Stomach (tissue), 9 donors: ENCODE data around the gene STK17B. TPM values are rescaled to one million over a fixed set of nuclear protein-coding genes. Genes with fewer than 3 reads are reported as not detected.
A peak's percentile ranks its signal among the peaks of the same experiment; 100 is the strongest.

Experiments
- DNase-seq, 2 donors: peaks; one replicate each; pipeline versions ENCODE4 v3.0.0 to v3.0.0-alpha.2; 2013 to 2019
- H3K27ac ChIP-seq, 5 donors: fragments of 200-600 bp in 4 of 5; sonication (generic) in 4 of 5; one replicate each; pipeline ENCODE4 v1.5.1; 2013 to 2019; ENCODE audit warnings: mild to moderate bottlenecking in 1 of 5, moderate library complexity in 1 of 5
- H3K27me3 ChIP-seq, 3 donors: fragments of 200-600 bp; sonication (generic); one replicate each; pipeline ENCODE4 v1.5.1; 2017 to 2019; ENCODE audit warnings: mixed run types in 1 of 3
- H3K36me3 ChIP-seq, 4 donors: fragments of 200-600 bp; sonication (generic); 1 replicate in 3 of 4; 2 replicates in 1 of 4; pipeline ENCODE4 v1.5.1; 2016 to 2019
- H3K4me1 ChIP-seq, 4 donors: fragments of 200-600 bp; sonication (generic); one replicate each; pipeline ENCODE4 v1.5.1; 2016 to 2019
- H3K4me3 ChIP-seq, 4 donors: fragments of 200-600 bp; sonication (generic) in 3 of 4; one replicate each; pipeline ENCODE4 v1.5.1; 2016 to 2019; ENCODE audit warnings: mild to moderate bottlenecking in 1 of 4
- H3K9me3 ChIP-seq, 4 donors: fragments of 200-600 bp; sonication (generic); one replicate each; pipeline ENCODE4 v1.5.1; 2016 to 2019
- CTCF ChIP-seq, 7 experiments: fragments of 450-650 bp in 4 of 7; fragments of 200-600 bp in 3 of 7; sonication (generic) in 3 of 7; IDR thresholded peaks; one replicate each; pipeline ENCODE4 v1.5.1; 2016 to 2019; ENCODE audit warnings: antibody characterized with exemption in 7 of 7, control low read depth in 2 of 7, mild to moderate bottlenecking in 1 of 7
- EP300 ChIP-seq: sonication (generic); formaldehyde crosslinking; IDR thresholded peaks from one replicate; pipeline ENCODE4 v1.6.1; 2017; ENCODE audit warnings: antibody characterized with exemption
- POLR2A ChIP-seq, 4 donors: fragments of 450-650 bp; IDR thresholded peaks; one replicate each; pipeline ENCODE4 v1.6.1; 2016; ENCODE audit warnings: antibody characterized with exemption in 4 of 4, control low read depth in 2 of 4, mild to moderate bottlenecking in 1 of 4, moderate library complexity in 1 of 4
- POLR2AphosphoS5 ChIP-seq, 3 donors: sonication (generic); formaldehyde crosslinking; IDR thresholded peaks; one replicate each; pipeline ENCODE4 v1.6.1; 2016; ENCODE audit warnings: antibody characterized with exemption in 3 of 3
- WGBS, 5 donors: extraction: QIAGEN DNeasy Blood & Tissue Kit in 3 of 5; methylation state at CpG; one replicate each; pipeline versions ENCODE4 v1.1.5 to v1.1.7; 2013 to 2018; 5-methylcytosine and 5-hydroxymethylcytosine counted together
- intact Hi-C: fragments of 100-400 bp; cut with DNase I; formaldehyde crosslinking; loops from one replicate; pipeline ENCODE4 v1.15.1; 2023; ENCODE audit warnings: low total_unique reads
- polyA plus RNA-seq, 3 donors: library from polyadenylated mRNA; stranded (reverse); fragments of 200-250 nt; gene quantifications; one replicate each; pipeline ENCODE4 v1.2.3, GENCODE V29; 2013
- total RNA-seq, 5 donors: library from RNA; depleted of rRNA; stranded (reverse); fragments of >200 nt; gene quantifications; one replicate each; pipeline versions ENCODE4 v1.1.0 to v1.2.3, GENCODE V29; 2014 to 2016
- donor health status: healthy with polysubstance abuse.
- donor health status: Bipolar disorder and iron deficiency.
- donor health status: healthy.

STK17B gene
- total and polyA plus RNA-seq, 8 donors = 3.4 to 76.4 (median 10.2) TPM

- H3K27ac ChIP-seq = peak overlapping the region in 4 of 5 donors; percentile 39 to 97 (median 78)
- H3K27me3 ChIP-seq = no peaks in the 10 kb centered on the region
- peaks cover 0 to 44% (median 16%) of the 10 kb centered on the region in 4 donors for H3K4me1 ChIP-seq
- peak overlapping the region in 3 of 4 donors; percentile 65 to 89 (median 70) for H3K4me3 ChIP-seq
- no peak for DNase-seq
- intact Hi-C loops = no loop called here
- 49 to 59% (median 52%) methylated on average over 4 of the region's 4 CpGs for WGBS, 5 donors
- no peak for TF ChIP-seq POLR2A (IDR thresholded peaks at IDR 0.05)
- TF ChIP-seq EP300 = no peak
- no peak for TF ChIP-seq POLR2AphosphoS5 (IDR thresholded peaks at IDR 0.05)
- no peak for TF ChIP-seq CTCF (IDR thresholded peaks at IDR 0.05)
- no peaks in the 10 kb centered on the region for H3K9me3 ChIP-seq
- no peaks in the 10 kb centered on the region for H3K36me3 ChIP-seq
These were observed 3.2 kb downstream of the STK17B start for GRCh38 chr2:196168181-196168580.

- intact Hi-C loops = no loop called here
- DNase-seq = no peak
- Histone ChIP-seq H3K27ac (peak overlapping the region in 4 of 5 donors; percentile 39 to 97 (median 78)), H3K27me3 (no peaks in the 10 kb centered on the region), H3K4me1 (peaks cover 0 to 42% (median 16%) of the 10 kb centered on the region in 4 donors), H3K36me3 (peaks cover 0 to 4% (median 3%) of the 10 kb centered on the region in 4 donors), H3K9me3 (no peaks in the 10 kb centered on the region), H3K4me3 (peak overlapping the region in 2 of 4 donors; percentile 65 to 89)
- WGBS, 5 donors = 43 to 75% (median 58%) methylated on average over 2 of the region's 2 CpGs
- no peak for TF ChIP-seq POLR2AphosphoS5 (IDR thresholded peaks at IDR 0.05)
- TF ChIP-seq CTCF (IDR thresholded peaks at IDR 0.05) = no peak
- no peak for TF ChIP-seq POLR2A (IDR thresholded peaks at IDR 0.05)
These were observed 3.7 kb downstream of the STK17B start for GRCh38 chr2:196167666-196168065.

- WGBS, 5 donors = 57 to 71% (median 64%) methylated on average over 1 of the region's 1 CpG
These were observed 4.5 kb downstream of the STK17B start for GRCh38 chr2:196166876-196167275.

GRCh38 chr2:196165016-196165415 is 6.4 kb downstream of the STK17B start:
- TF ChIP-seq CTCF (IDR thresholded peaks at IDR 0.05) (no peak), EP300 (no peak), POLR2A (IDR thresholded peaks at IDR 0.05) (no peak), POLR2AphosphoS5 (IDR thresholded peaks at IDR 0.05) (no peak)
- peaks cover 0 to 10% (median 7%) of the 10 kb centered on the region in 4 donors for H3K36me3 ChIP-seq
- 59 to 70% (median 63%) methylated on average over 4 of the region's 4 CpGs for WGBS, 5 donors
- H3K4me1 ChIP-seq = peaks cover 0 to 45% (median 9%) of the 10 kb centered on the region in 4 donors
- H3K27ac ChIP-seq = peak overlapping the region in 1 of 5 donors; percentile 51
- intact Hi-C loops = no loop called here
- no peak for DNase-seq
- no peak overlapping the region for H3K4me3 ChIP-seq
- no peaks in the 10 kb centered on the region for H3K9me3 ChIP-seq
- H3K27me3 ChIP-seq = no peaks in the 10 kb centered on the region

More at GRCh38 chr2:196166876-196167275, 4.5 kb downstream of the STK17B start:
- peaks cover 0 to 34% (median 12%) of the 10 kb centered on the region in 4 donors for H3K4me1 ChIP-seq
- intact Hi-C loops = no loop called here
- H3K27me3 ChIP-seq = no peaks in the 10 kb centered on the region
- peaks cover 0 to 10% (median 7%) of the 10 kb centered on the region in 4 donors for H3K36me3 ChIP-seq
- H3K9me3 ChIP-seq = no peaks in the 10 kb centered on the region
- peak overlapping the region in 2 of 4 donors; percentile 65 to 89 for H3K4me3 ChIP-seq
- no peak for TF ChIP-seq POLR2AphosphoS5 (IDR thresholded peaks at IDR 0.05)
- TF ChIP-seq CTCF (IDR thresholded peaks at IDR 0.05) = no peak
- no peak for TF ChIP-seq EP300
- no peak for TF ChIP-seq POLR2A (IDR thresholded peaks at IDR 0.05)
- peak overlapping the region in 4 of 5 donors; percentile 39 to 97 (median 78) for H3K27ac ChIP-seq
- DNase-seq = peak in 1 of 2 donors; percentile 45
